Measurements from ENCODE around the gene TMEM74B. TPM values are rescaled to one million over a fixed set of nuclear protein-coding genes. Genes with fewer than 3 reads are reported as not detected.
A peak's percentile ranks its signal among the peaks of the same experiment; 100 is the strongest.

The TMEM74B gene
- total and polyA plus RNA-seq, 4 experiments from 2014 or later = not detected

- Histone ChIP-seq H3K36me3 (ENCODE audit: insufficient read depth, low read length) (no peaks in the 10 kb centered on the region), H3K27ac (ENCODE audit: low read depth, low read length) (no peak overlapping the region), H3K4me3 (ENCODE audit: low read length in 2 of 2) (no peak overlapping the region), H3K9me3 (ENCODE audit: control insufficient read depth in 1 of 2, low read length in 2 of 2) (no peaks in the 10 kb centered on the region), H3K27me3 (ENCODE audit: insufficient read depth, low read length) (no peaks in the 10 kb centered on the region), H3K4me1 (ENCODE audit: insufficient read depth, low read length) (no peaks in the 10 kb centered on the region)
- no peak overlapping the region for H3K4me3 Mint-ChIP-seq
- CTCF ChIA-PET (ENCODE audit: partially characterized antibody) = interaction anchor here (1.4 kb wide), 1 partner anchor 9 kb away, joined by 5 read pairs; no protein-coding TSS in a partner anchor
- no peak for DNase-seq
- peaks cover 2 to 4% of the 10 kb centered on the region in 2 donors for H3K27me3 Mint-ChIP-seq
- POLR2A ChIA-PET (ENCODE audit: partially characterized antibody) = no interaction called here
- peaks cover 0 to 6% (median 4%) of the 10 kb centered on the region in 4 donors for H3K4me1 Mint-ChIP-seq
- H3K27ac Mint-ChIP-seq = no peak overlapping the region
- H3K36me3 Mint-ChIP-seq = no peaks in the 10 kb centered on the region
- intact Hi-C loops (cut with micrococcal nuclease) = no loop called here
- no peaks in the 10 kb centered on the region for H3K9me3 Mint-ChIP-seq
Measured at GRCh38 chr20:1204576-1204975, 19.8 kb upstream of the TMEM74B start.

- no peak overlapping the region for H3K27ac Mint-ChIP-seq
- H3K4me3 Mint-ChIP-seq = no peak overlapping the region
- Histone ChIP-seq H3K36me3 (ENCODE audit: insufficient read depth, low read length) (no peaks in the 10 kb centered on the region), H3K27ac (ENCODE audit: low read depth, low read length) (no peak overlapping the region), H3K9me3 (ENCODE audit: control insufficient read depth in 1 of 2, low read length in 2 of 2) (no peaks in the 10 kb centered on the region), H3K4me3 (ENCODE audit: low read length in 2 of 2) (no peak overlapping the region), H3K4me1 (ENCODE audit: insufficient read depth, low read length) (no peaks in the 10 kb centered on the region), H3K27me3 (ENCODE audit: insufficient read depth, low read length) (no peaks in the 10 kb centered on the region)
- CTCF ChIA-PET (ENCODE audit: partially characterized antibody) = interaction anchor here (1.4 kb wide), 1 partner anchor 9 kb away, joined by 5 read pairs; no protein-coding TSS in a partner anchor
- POLR2A ChIA-PET (ENCODE audit: partially characterized antibody) = no interaction called here
- intact Hi-C loops (cut with micrococcal nuclease) = no loop called here
- DNase-seq = no peak
- H3K27me3 Mint-ChIP-seq = peaks cover 1 to 3% of the 10 kb centered on the region in 2 donors
- peaks cover 0 to 6% (median 4%) of the 10 kb centered on the region in 4 donors for H3K4me1 Mint-ChIP-seq
- no peaks in the 10 kb centered on the region for H3K9me3 Mint-ChIP-seq
- H3K36me3 Mint-ChIP-seq = no peaks in the 10 kb centered on the region
Measured at GRCh38 chr20:1204113-1204512, 19.3 kb upstream of the TMEM74B start.

GRCh38 chr20:1203630-1204029, 18.8 kb upstream of the TMEM74B start:
- no peak overlapping the region for H3K27ac ChIP-seq (ENCODE audit: low read depth, low read length)
- no peaks in the 10 kb centered on the region for H3K36me3 Mint-ChIP-seq
- H3K27me3 ChIP-seq (ENCODE audit: insufficient read depth, low read length) = no peaks in the 10 kb centered on the region
- no peaks in the 10 kb centered on the region for H3K36me3 ChIP-seq (ENCODE audit: insufficient read depth, low read length)
- no peak for DNase-seq
- intact Hi-C loops (cut with micrococcal nuclease) = no loop called here
- H3K4me3 ChIP-seq (ENCODE audit: low read length in 2 of 2) = no peak overlapping the region
- POLR2A ChIA-PET (ENCODE audit: partially characterized antibody) = no interaction called here
- no peaks in the 10 kb centered on the region for H3K9me3 Mint-ChIP-seq
- H3K4me1 Mint-ChIP-seq = peaks cover 0 to 6% (median 5%) of the 10 kb centered on the region in 4 donors
- H3K4me1 ChIP-seq (ENCODE audit: insufficient read depth, low read length) = no peaks in the 10 kb centered on the region
- H3K27ac Mint-ChIP-seq = no peak overlapping the region
- H3K9me3 ChIP-seq (ENCODE audit: control insufficient read depth in 1 of 2, low read length in 2 of 2) = no peaks in the 10 kb centered on the region
- no peak overlapping the region for H3K4me3 Mint-ChIP-seq
- CTCF ChIA-PET (ENCODE audit: partially characterized antibody) = interaction anchor here (1.4 kb wide), 1 partner anchor 10 kb away, joined by 5 read pairs; no protein-coding TSS in a partner anchor
- peaks cover 1 to 3% of the 10 kb centered on the region in 2 donors for H3K27me3 Mint-ChIP-seq

GRCh38 chr20:1202762-1203504, 18.2 kb upstream of the TMEM74B start, which contains the start of gene C20orf202:
Gene C20orf202 (plus strand): TSS chr20:1203454. CDS start chr20:1203586, 132 bp downstream.
- no peak for DNase-seq
- no peaks in the 10 kb centered on the region for H3K36me3 ChIP-seq (ENCODE audit: insufficient read depth, low read length)
- Mint-ChIP-seq H3K36me3 (no peaks in the 10 kb centered on the region), H3K4me1 (peaks cover 0 to 6% (median 5%) of the 10 kb centered on the region in 4 donors), H3K27me3 (peaks cover 1 to 3% of the 10 kb centered on the region in 2 donors), H3K27ac (no peak within 1 kb of the TSS), H3K9me3 (no peaks in the 10 kb centered on the region), H3K4me3 (no peak within 1 kb of the TSS)
- ChIA-PET POLR2A (ENCODE audit: partially characterized antibody) (no interaction called here), CTCF (ENCODE audit: partially characterized antibody) (no interaction called here)
- no peaks in the 10 kb centered on the region for H3K27me3 ChIP-seq (ENCODE audit: insufficient read depth, low read length)
- H3K9me3 ChIP-seq (ENCODE audit: control insufficient read depth in 1 of 2, low read length in 2 of 2) = no peaks in the 10 kb centered on the region
- H3K4me3 ChIP-seq (ENCODE audit: low read length in 2 of 2) = no peak within 1 kb of the TSS
- no peak within 1 kb of the TSS for H3K27ac ChIP-seq (ENCODE audit: low read depth, low read length)
- H3K4me1 ChIP-seq (ENCODE audit: insufficient read depth, low read length) = no peaks in the 10 kb centered on the region
- intact Hi-C loops (cut with micrococcal nuclease) = no loop called here

GRCh38 chr20:1199964-1200363, 15.2 kb upstream of the TMEM74B start:
- no peaks in the 10 kb centered on the region for H3K4me1 ChIP-seq (ENCODE audit: insufficient read depth, low read length)
- intact Hi-C loops (cut with micrococcal nuclease) = no loop called here
- Mint-ChIP-seq H3K36me3 (no peaks in the 10 kb centered on the region), H3K27ac (no peak overlapping the region), H3K27me3 (peaks cover 0 to 1% of the 10 kb centered on the region in 2 donors), H3K4me1 (peaks cover 0 to 6% (median 5%) of the 10 kb centered on the region in 4 donors), H3K4me3 (no peak overlapping the region), H3K9me3 (peaks cover 0 to 2% (median 0%) of the 10 kb centered on the region in 8 donors)
- H3K36me3 ChIP-seq (ENCODE audit: insufficient read depth, low read length) = no peaks in the 10 kb centered on the region
- H3K27ac ChIP-seq (ENCODE audit: low read depth, low read length) = no peak overlapping the region
- no peak overlapping the region for H3K4me3 ChIP-seq (ENCODE audit: low read length in 2 of 2)
- ChIA-PET POLR2A (ENCODE audit: partially characterized antibody) (no interaction called here), CTCF (ENCODE audit: partially characterized antibody) (interaction anchor here (1.1 kb wide), 1 partner anchor 13 kb away, joined by 4 read pairs; no protein-coding TSS in a partner anchor)
- H3K9me3 ChIP-seq (ENCODE audit: control insufficient read depth in 1 of 2, low read length in 2 of 2) = no peaks in the 10 kb centered on the region
- no peak for DNase-seq
- H3K27me3 ChIP-seq (ENCODE audit: insufficient read depth, low read length) = no peaks in the 10 kb centered on the region

- CTCF ChIA-PET (ENCODE audit: partially characterized antibody) = interaction anchor here (1.1 kb wide), 1 partner anchor 14 kb away, joined by 4 read pairs; no protein-coding TSS in a partner anchor
- H3K27ac Mint-ChIP-seq = peak overlapping the region in 1 of 7 donors; percentile 17
Measured at GRCh38 chr20:1199212-1199873, 14.6 kb upstream of the TMEM74B start.

GRCh38 chr20:1198751-1199150, 14.0 kb upstream of the TMEM74B start:
- Mint-ChIP-seq H3K36me3 (no peaks in the 10 kb centered on the region), H3K4me3 (no peak overlapping the region), H3K27me3 (peaks cover 0 to 1% of the 10 kb centered on the region in 2 donors), H3K4me1 (peaks cover 0 to 6% (median 5%) of the 10 kb centered on the region in 4 donors), H3K9me3 (peaks cover 0 to 2% (median 0%) of the 10 kb centered on the region in 8 donors), H3K27ac (no peak overlapping the region)
- DNase-seq = no peak
- intact Hi-C loops (cut with micrococcal nuclease) = no loop called here
- Histone ChIP-seq H3K27me3 (ENCODE audit: insufficient read depth, low read length) (no peaks in the 10 kb centered on the region), H3K4me1 (ENCODE audit: insufficient read depth, low read length) (no peaks in the 10 kb centered on the region), H3K27ac (ENCODE audit: low read depth, low read length) (no peak overlapping the region), H3K9me3 (ENCODE audit: control insufficient read depth in 1 of 2, low read length in 2 of 2) (no peaks in the 10 kb centered on the region), H3K4me3 (ENCODE audit: low read length in 2 of 2) (no peak overlapping the region), H3K36me3 (ENCODE audit: insufficient read depth, low read length) (no peaks in the 10 kb centered on the region)
- ChIA-PET CTCF (ENCODE audit: partially characterized antibody) (no interaction called here), POLR2A (ENCODE audit: partially characterized antibody) (no interaction called here)

More at GRCh38 chr20:1199212-1199873, 14.6 kb upstream of the TMEM74B start:
- H3K27me3 Mint-ChIP-seq = peaks cover 0 to 1% of the 10 kb centered on the region in 2 donors
- no peak for DNase-seq
- H3K27me3 ChIP-seq (ENCODE audit: insufficient read depth, low read length) = no peaks in the 10 kb centered on the region
- POLR2A ChIA-PET (ENCODE audit: partially characterized antibody) = no interaction called here
- peaks cover 0 to 2% (median 0%) of the 10 kb centered on the region in 8 donors for H3K9me3 Mint-ChIP-seq
- H3K4me3 Mint-ChIP-seq = no peak overlapping the region
- intact Hi-C loops (cut with micrococcal nuclease) = no loop called here
- no peaks in the 10 kb centered on the region for H3K36me3 ChIP-seq (ENCODE audit: insufficient read depth, low read length)
- no peak overlapping the region for H3K4me3 ChIP-seq (ENCODE audit: low read length in 2 of 2)
- no peak overlapping the region for H3K27ac ChIP-seq (ENCODE audit: low read depth, low read length)
- H3K4me1 Mint-ChIP-seq = peaks cover 0 to 6% (median 5%) of the 10 kb centered on the region in 4 donors
- H3K9me3 ChIP-seq (ENCODE audit: control insufficient read depth in 1 of 2, low read length in 2 of 2) = no peaks in the 10 kb centered on the region
- no peaks in the 10 kb centered on the region for H3K36me3 Mint-ChIP-seq
- no peaks in the 10 kb centered on the region for H3K4me1 ChIP-seq (ENCODE audit: insufficient read depth, low read length)

Data from CD4-positive, alpha-beta memory T cell (primary cell).